NCI-H1694 treated with DMSO at 0.1 percent for 48 hours (cell line): Measurements from ENCODE around the gene SAMD13.

Experiments used
- DNase-seq: peaks from one replicate; lab custom pipeline; 2025; lab: John Stamatoyannopoulos, UW

SAMD13 gene

GRCh38 chr1:84345220-84345619 lies 43.7 kb downstream of the SAMD13 start:
- no peak for DNase-seq

- no peak for DNase-seq
Observed at GRCh38 chr1:84347271-84347931, 45.9 kb downstream of the SAMD13 start.

- DNase-seq: no peak
Observed at GRCh38 chr1:84347932-84348555, 46.5 kb downstream of the SAMD13 start.

GRCh38 chr1:84348759-84349158 lies 47.3 kb downstream of the SAMD13 start:
- DNase-seq: no peak

- DNase-seq: no peak
Observed at GRCh38 chr1:84350104-84350503, 48.6 kb downstream of the SAMD13 start.

GRCh38 chr1:84350550-84350949 lies 49.0 kb downstream of the SAMD13 start:
- no peak for DNase-seq

GRCh38 chr1:84352298-84353106 lies 51.0 kb downstream of the SAMD13 start:
- DNase-seq: no peak

- DNase-seq: no peak
Observed at GRCh38 chr1:84353695-84354094, 52.2 kb downstream of the SAMD13 start.

GRCh38 chr1:84355556-84355955 lies 54.0 kb downstream of the SAMD13 start:
- DNase-seq: no peak

- DNase-seq: no peak
Observed at GRCh38 chr1:84356881-84357280, 55.4 kb downstream of the SAMD13 start.

GRCh38 chr1:84358695-84359094 lies 57.2 kb downstream of the SAMD13 start:
- no peak for DNase-seq

- DNase-seq: no peak
Observed at GRCh38 chr1:84360316-84360715, 58.8 kb downstream of the SAMD13 start.

- no peak for DNase-seq
Observed at GRCh38 chr1:84361796-84362195, 60.3 kb downstream of the SAMD13 start.

- no peak for DNase-seq
Observed at GRCh38 chr1:84363019-84363418, 61.5 kb downstream of the SAMD13 start.

- DNase-seq: no peak
Observed at GRCh38 chr1:84363622-84364021, 62.1 kb downstream of the SAMD13 start.

GRCh38 chr1:84365225-84366221 lies 64.0 kb downstream of the SAMD13 start:
- no peak for DNase-seq

- DNase-seq: no peak
Observed at GRCh38 chr1:84366786-84367185, 65.3 kb downstream of the SAMD13 start.

GRCh38 chr1:84367219-84367618 lies 65.7 kb downstream of the SAMD13 start:
- DNase-seq: no peak

GRCh38 chr1:84368441-84368840 lies 66.9 kb downstream of the SAMD13 start:
- no peak for DNase-seq

GRCh38 chr1:84370266-84370665 lies 68.8 kb downstream of the SAMD13 start:
- no peak for DNase-seq

- no peak for DNase-seq
Observed at GRCh38 chr1:84370831-84371394, 69.4 kb downstream of the SAMD13 start.
